Adrenal gland (tissue), 12 donors: ENCODE data around the gene LMNTD2. TPM values are rescaled to one million over a fixed set of nuclear protein-coding genes. Genes with fewer than 3 reads are reported as not detected.
A peak's percentile ranks its signal among the peaks of the same experiment; 100 is the strongest.

ENCODE experiments used
- DNase-seq, 7 donors: peaks; one replicate each; pipeline ENCODE4 v3.0.0-alpha.2; 2019 to 2020
- H3K27ac ChIP-seq, 5 donors: fragments of 200-600 bp; sonication (generic) in 4 of 5; 1 replicate in 3 of 5; 2 replicates in 2 of 5; pipeline versions ENCODE4 v1.5.1 to v1.8.0; 2016 to 2020; ENCODE audit warnings: mild to moderate bottlenecking in 1 of 5
- H3K27me3 ChIP-seq: fragments of 200-600 bp; 2 replicates; pipeline ENCODE4 v1.8.0; 2021
- H3K36me3 ChIP-seq, 2 donors: fragments of 200-600 bp; replicated peaks in 1 of 2; 1 replicate in 1 of 2; 2 replicates in 1 of 2; pipeline versions ENCODE4 v1.5.1 to v1.8.0; 2018 to 2022
- H3K4me1 ChIP-seq, 2 donors: fragments of 200-600 bp; replicated peaks in 1 of 2; 1 replicate in 1 of 2; 2 replicates in 1 of 2; pipeline versions ENCODE4 v1.5.1 to v1.8.0; 2018 to 2021
- H3K4me3 ChIP-seq, 4 donors: fragments of 200-600 bp; sonication (generic) in 3 of 4; one replicate each; pipeline ENCODE4 v1.5.1; 2016 to 2018
- H3K9me3 ChIP-seq, 3 donors: fragments of 200-600 bp; sonication (generic) in 1 of 3; replicated peaks in 1 of 3; 1 replicate in 2 of 3; 2 replicates in 1 of 3; pipeline versions ENCODE4 v1.5.1 to v1.8.0; 2016 to 2021
- POLR2A ChIP-seq, 2 donors: fragments of 450-650 bp; IDR thresholded peaks; one replicate each; pipeline ENCODE4 v1.6.1; 2017; ENCODE audit warnings: antibody characterized with exemption in 2 of 2, mild to moderate bottlenecking in 2 of 2, moderate library complexity in 1 of 2
- WGBS, 4 donors: extraction: QIAGEN DNeasy Blood & Tissue Kit in 2 of 4; methylation state at CpG; one replicate each; pipeline versions ENCODE4 v1.1.5 to v1.1.7; 2013 to 2017; 5-methylcytosine and 5-hydroxymethylcytosine counted together
- intact Hi-C, 2 donors: fragments of 100-400 bp; cut with DNase I; formaldehyde crosslinking; loops; one replicate each; pipeline versions ENCODE4 v1.14.1 to v1.15.0; 2022 to 2023
- polyA plus RNA-seq, 3 donors: library from polyadenylated mRNA; stranded (reverse); fragments of 200-250 nt in 2 of 3; fragments of 350-450 nt in 1 of 3; fragmentation: Illumina TruSeq in 1 of 3; extraction: RNeasy Lipid Tissue Mini Kit (QIAGEN cat#74804) in 1 of 3; gene quantifications; one replicate each; pipeline ENCODE4 v1.2.3, GENCODE V29; 2013 to 2014
- total RNA-seq, 9 donors: library from RNA; depleted of rRNA in 4 of 9; stranded (reverse); fragments of >200 nt in 4 of 9; fragments of 120-200 nt in 1 of 9; fragmentation: NEBNext Ultra II Directional in 1 of 9; extraction: Animal tissue kit (Norgen Biotek cat#: 25700) in 1 of 9; gene quantifications; one replicate each; pipeline versions ENCODE4 v1.1.0 to v1.2.4, GENCODE V29; 2013 to 2023
- TF ChIP-seq, protein P1 (sequence below), 6 experiments: fragments of 450-650 bp in 4 of 6; fragments of 200-600 bp in 2 of 6; sonication (generic) in 1 of 6; IDR thresholded peaks; 1 replicate in 5 of 6; 2 replicates in 1 of 6; pipeline versions ENCODE4 v1.5.1 to v1.8.0; 2016 to 2021; ENCODE audit warnings: antibody characterized with exemption in 6 of 6, mild to moderate bottlenecking in 2 of 6, moderate library complexity in 1 of 6
- donor health status: healthy with polysubstance abuse.
- donor health status: Bipolar disorder and iron deficiency.
- donor health status: DM: yes; HTN: yes; CAD: no.
- donor health status: DM: no; HTN: no; CAD: no.
- donor health status: DM: no; HTN: no; CAD: no.
- donor health status: DM: yes; HTN: yes; CAD: no.

LMNTD2 gene
- total and polyA plus RNA-seq, 12 donors, result 0.20 to 21.0 (median 6.1) TPM

DNA sequence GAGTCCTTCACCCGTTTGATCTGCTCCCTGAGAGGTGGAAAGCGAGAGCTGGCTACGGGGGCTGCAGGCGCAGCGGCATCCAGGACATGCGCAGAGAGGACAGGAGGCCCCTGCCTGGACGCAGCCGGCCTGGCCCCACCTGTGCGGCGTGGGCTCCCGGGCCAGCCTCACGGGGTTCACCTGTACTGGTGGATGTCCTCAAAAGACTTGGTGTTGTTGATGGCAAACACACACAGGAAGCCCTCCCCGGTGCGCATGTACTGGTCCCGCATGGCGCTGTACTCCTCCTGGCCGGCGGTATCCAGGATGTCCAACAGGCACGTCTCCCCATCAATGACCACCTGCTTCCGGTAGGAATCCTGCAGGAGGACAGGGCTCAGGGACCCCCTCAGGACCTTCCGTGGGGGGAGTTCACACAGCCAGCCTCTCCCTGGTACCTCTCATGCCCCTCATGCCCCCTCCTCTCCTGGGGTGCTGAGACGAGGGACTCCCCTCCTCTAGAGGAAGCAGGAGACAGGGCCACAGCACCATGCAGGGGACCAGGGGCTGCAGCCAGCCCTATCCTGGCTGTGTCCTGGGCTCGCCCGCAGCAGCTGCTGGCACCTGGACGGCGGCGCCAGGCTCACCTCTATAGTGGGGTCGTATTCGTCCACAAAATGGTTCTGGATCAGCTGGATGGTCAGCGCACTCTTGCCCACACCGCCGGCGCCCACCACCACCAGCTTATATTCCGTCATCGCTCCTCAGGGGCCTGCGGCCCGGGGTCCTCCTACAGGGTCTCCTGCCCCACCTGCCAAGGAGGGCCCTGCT, 26.7 kb downstream of the LMNTD2 start:
- Histone ChIP-seq H3K36me3 (peaks cover 0 to 27% of the 10 kb centered on the region in 2 donors), H3K4me1 (peaks cover 14 to 26% of the 10 kb centered on the region in 2 donors), H3K27me3 (no peaks in the 10 kb centered on the region), H3K27ac (no peak overlapping the region), H3K4me3 (peak overlapping the region in 1 of 4 donors; percentile 80), H3K9me3 (no peaks in the 10 kb centered on the region)
- TF ChIP-seq POLR2A (IDR thresholded peaks at IDR 0.05), result no peak
- TF ChIP-seq, protein P1, sequence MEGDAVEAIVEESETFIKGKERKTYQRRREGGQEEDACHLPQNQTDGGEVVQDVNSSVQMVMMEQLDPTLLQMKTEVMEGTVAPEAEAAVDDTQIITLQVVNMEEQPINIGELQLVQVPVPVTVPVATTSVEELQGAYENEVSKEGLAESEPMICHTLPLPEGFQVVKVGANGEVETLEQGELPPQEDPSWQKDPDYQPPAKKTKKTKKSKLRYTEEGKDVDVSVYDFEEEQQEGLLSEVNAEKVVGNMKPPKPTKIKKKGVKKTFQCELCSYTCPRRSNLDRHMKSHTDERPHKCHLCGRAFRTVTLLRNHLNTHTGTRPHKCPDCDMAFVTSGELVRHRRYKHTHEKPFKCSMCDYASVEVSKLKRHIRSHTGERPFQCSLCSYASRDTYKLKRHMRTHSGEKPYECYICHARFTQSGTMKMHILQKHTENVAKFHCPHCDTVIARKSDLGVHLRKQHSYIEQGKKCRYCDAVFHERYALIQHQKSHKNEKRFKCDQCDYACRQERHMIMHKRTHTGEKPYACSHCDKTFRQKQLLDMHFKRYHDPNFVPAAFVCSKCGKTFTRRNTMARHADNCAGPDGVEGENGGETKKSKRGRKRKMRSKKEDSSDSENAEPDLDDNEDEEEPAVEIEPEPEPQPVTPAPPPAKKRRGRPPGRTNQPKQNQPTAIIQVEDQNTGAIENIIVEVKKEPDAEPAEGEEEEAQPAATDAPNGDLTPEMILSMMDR (IDR thresholded peaks at IDR 0.05), result no peak
- intact Hi-C loops, result no loop called here
- WGBS, 4 donors, result 91 to 95% (median 94%) methylated on average over 12 to 37 of the region's 37 CpGs
- peak in 1 of 7 donors; percentile 18 for DNase-seq

GRCh38 chr11:532986-533585, 27.5 kb downstream of the LMNTD2 start:
- WGBS, 4 donors, result 93 to 97% (median 94%) methylated on average over 3 to 33 of the region's 33 CpGs
- no peak overlapping the region for H3K27ac ChIP-seq
- intact Hi-C loops, result no loop called here
- H3K9me3 ChIP-seq, result no peaks in the 10 kb centered on the region
- peaks cover 14 to 26% of the 10 kb centered on the region in 2 donors for H3K4me1 ChIP-seq
- peak in 2 of 7 donors; percentile 14 to 22 for DNase-seq
- no peaks in the 10 kb centered on the region for H3K27me3 ChIP-seq
- H3K36me3 ChIP-seq, result peaks cover 0 to 27% of the 10 kb centered on the region in 2 donors
- no peak overlapping the region for H3K4me3 ChIP-seq
- TF ChIP-seq POLR2A (IDR thresholded peaks at IDR 0.05), result no peak
- TF ChIP-seq, protein P1 (IDR thresholded peaks at IDR 0.05), result no peak

DNA sequence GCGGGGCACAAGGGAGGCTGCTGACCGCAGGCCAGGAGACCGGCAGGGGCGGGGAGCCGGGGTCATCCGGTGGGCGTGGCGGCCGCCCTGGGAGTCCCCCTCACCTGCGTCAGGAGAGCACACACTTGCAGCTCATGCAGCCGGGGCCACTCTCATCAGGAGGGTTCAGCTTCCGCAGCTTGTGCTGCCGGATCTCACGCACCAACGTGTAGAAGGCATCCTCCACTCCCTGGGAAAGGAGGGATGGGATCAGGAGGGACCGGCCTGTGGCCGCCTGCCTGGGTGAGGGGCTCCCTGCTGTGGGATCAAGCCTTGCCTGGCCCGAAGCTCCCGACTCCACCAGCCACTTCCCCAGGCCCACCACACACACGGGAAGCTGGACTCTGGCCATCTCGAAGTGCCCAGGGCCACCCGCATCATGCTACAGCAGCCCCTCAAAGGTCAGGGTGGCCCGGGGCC, 28.0 kb downstream of the LMNTD2 start:
- TF ChIP-seq POLR2A (IDR thresholded peaks at IDR 0.05), result no peak
- TF ChIP-seq, protein P1 (IDR thresholded peaks at IDR 0.05), result no peak
- DNase-seq, result no peak
- Histone ChIP-seq H3K27me3 (no peaks in the 10 kb centered on the region), H3K4me3 (no peak overlapping the region), H3K4me1 (peaks cover 14 to 24% of the 10 kb centered on the region in 2 donors), H3K36me3 (peaks cover 0 to 27% of the 10 kb centered on the region in 2 donors), H3K9me3 (no peaks in the 10 kb centered on the region), H3K27ac (no peak overlapping the region)
- intact Hi-C loops, result no loop called here
- 87 to 89% (median 88%) methylated on average over 10 to 23 of the region's 23 CpGs for WGBS, 4 donors

- H3K4me1 ChIP-seq, result peaks cover 11 to 18% of the 10 kb centered on the region in 2 donors
- 83 to 93% (median 91%) methylated on average over 11 to 18 of the region's 18 CpGs for WGBS, 4 donors
- TF ChIP-seq POLR2A (IDR thresholded peaks at IDR 0.05), result no peak
- TF ChIP-seq, protein P1 (IDR thresholded peaks at IDR 0.05), result no peak
- intact Hi-C loops, result no loop called here
- H3K4me3 ChIP-seq, result no peak overlapping the region
- H3K36me3 ChIP-seq, result peaks cover 0 to 27% of the 10 kb centered on the region in 2 donors
- H3K27me3 ChIP-seq, result no peaks in the 10 kb centered on the region
- DNase-seq, result no peak
- no peak overlapping the region for H3K27ac ChIP-seq
- H3K9me3 ChIP-seq, result no peaks in the 10 kb centered on the region
Measured at GRCh38 chr11:531919-532526, 28.5 kb downstream of the LMNTD2 start.
